IMR-90 (cell line): ENCODE results near the gene EDDM13. TPM values are rescaled to one million over a fixed set of nuclear protein-coding genes. Genes with fewer than 3 reads are reported as not detected.

Experiments used
- ATAC-seq: fragments of 200-7000 bp; cut with Tn5 transposase; 2 replicates; pipeline ENCODE4 v1.9.1; 2020; ENCODE audit warnings: low read depth, mild to moderate bottlenecking, moderate library complexity
- BruUV-seq: library from RNA; stranded (reverse); fragments of 400-500 nt; replicated peaks from 2 replicates; lab custom pipeline; 2021; lab: Mats Ljungman, UMichigan
- CTCF ChIA-PET: fragments of 300-600 bp; formaldehyde crosslinking; extraction: SDS; loops from one replicate; lab custom pipeline; 2021; ENCODE audit warnings: antibody characterized with exemption; lab: Yijun Ruan, JAX
- POLR2A ChIA-PET: fragments of 300-600 bp; sonication (Branson Sonifier 250); formaldehyde crosslinking; loops from one replicate; lab custom pipeline; 2022; ENCODE audit warnings: antibody characterized with exemption; ENCODE audit not compliant: unreplicated experiment; lab: Charles Lee
- DNase-seq: peaks from one replicate; pipeline ENCODE4 v3.0.0; 2013
- H2AFZ ChIP-seq: replicated peaks from 2 replicates; pipeline ENCODE3; 2013; ENCODE audit warnings: low read length, mild to moderate bottlenecking; ENCODE audit not compliant: poor library complexity
- H2AK5ac ChIP-seq: 2 replicates; pipeline ENCODE4 v1.6.1; 2013; ENCODE audit warnings: low read depth, low read length, inconsistent platforms
- H2AK9ac ChIP-seq: replicated peaks from 2 replicates; pipeline ENCODE3; 2013; ENCODE audit warnings: mild to moderate bottlenecking, low read depth, low read length, moderate library complexity; ENCODE audit not compliant: poor library complexity
- H2BK120ac ChIP-seq: 2 replicates; pipeline ENCODE4 v1.6.1; 2013; ENCODE audit warnings: low read depth, low read length, inconsistent platforms
- H2BK15ac ChIP-seq: 3 replicates; pipeline ENCODE4 v1.6.1; 2013; ENCODE audit warnings: low read depth, low read length, inconsistent platforms
- H2BK20ac ChIP-seq: 2 replicates; pipeline ENCODE4 v1.6.1; 2013; ENCODE audit warnings: low read depth, mild to moderate bottlenecking, inconsistent platforms, low read length, moderate library complexity
- H2BK5ac ChIP-seq: 2 replicates; pipeline ENCODE4 v1.6.1; 2013; ENCODE audit warnings: mild to moderate bottlenecking, low read depth, low read length, inconsistent platforms; ENCODE audit not compliant: poor library complexity, severe bottlenecking
- H3K14ac ChIP-seq: replicated peaks from 2 replicates; pipeline ENCODE4 v1.6.1; 2013; ENCODE audit warnings: low read depth, low read length, inconsistent platforms
- H3K18ac ChIP-seq: 2 replicates; pipeline ENCODE4 v1.6.1; 2013; ENCODE audit warnings: low read depth, low read length, control low read depth
- H3K23ac ChIP-seq: 2 replicates; pipeline ENCODE4 v1.6.1; 2013; ENCODE audit warnings: low read depth, low read length, inconsistent platforms
- H3K27ac ChIP-seq: 2 replicates; pipeline ENCODE4 v1.5.1; 2013; ENCODE audit warnings: mild to moderate bottlenecking, control low read depth, low read length; ENCODE audit not compliant: insufficient read depth
- H3K27me3 ChIP-seq: 2 replicates; pipeline ENCODE4 v1.6.1; 2013; ENCODE audit warnings: low read length; ENCODE audit not compliant: control insufficient read depth, insufficient read depth
- H3K36me3 ChIP-seq: 2 replicates; pipeline ENCODE4 v1.6.1; 2013; ENCODE audit warnings: low read length, mixed read lengths; ENCODE audit not compliant: control insufficient read depth, insufficient read depth
- H3K4ac ChIP-seq: 2 replicates; pipeline ENCODE4 v1.6.1; 2013; ENCODE audit warnings: low read depth, low read length, inconsistent platforms
- H3K4me1 ChIP-seq: 2 replicates; pipeline ENCODE4 v1.6.1; 2013; ENCODE audit warnings: low read length, mixed read lengths; ENCODE audit not compliant: control insufficient read depth, insufficient read depth
- H3K4me2 ChIP-seq: 2 replicates; pipeline ENCODE4 v1.6.1; 2013; ENCODE audit warnings: low read depth, mild to moderate bottlenecking, control low read depth, low read length, moderate library complexity
- H3K4me3 ChIP-seq: 2 replicates; pipeline ENCODE4 v1.5.1; 2013; ENCODE audit warnings: low read depth, mild to moderate bottlenecking, control low read depth, low read length, moderate library complexity; ENCODE audit not compliant: insufficient read depth
- H3K56ac ChIP-seq: 2 replicates; pipeline ENCODE4 v1.6.1; 2013; ENCODE audit warnings: low read length, inconsistent platforms; ENCODE audit not compliant: insufficient read depth; ENCODE audit errors: extremely low read depth
- H3K79me1 ChIP-seq, 2 experiments: 2 replicates each; pipeline ENCODE4 v1.6.1; 2013; ENCODE audit warnings: low read length in 2 of 2, inconsistent platforms in 1 of 2, low read depth in 1 of 2
- H3K9ac ChIP-seq: 2 replicates; pipeline ENCODE4 v1.6.1; 2013; ENCODE audit warnings: low read depth, low read length, control low read depth
- H3K9me1 ChIP-seq: 2 replicates; pipeline ENCODE4 v1.6.1; 2013; ENCODE audit warnings: low read length, inconsistent platforms; ENCODE audit not compliant: insufficient read depth
- H3K9me3 ChIP-seq: 2 replicates; pipeline ENCODE4 v1.6.1; 2013; ENCODE audit warnings: low read length; ENCODE audit not compliant: control insufficient read depth, insufficient read depth
- H4K20me1 ChIP-seq: 2 replicates; pipeline ENCODE4 v1.6.1; 2013; ENCODE audit warnings: low read length, inconsistent platforms; ENCODE audit not compliant: insufficient read depth
- H4K5ac ChIP-seq: 2 replicates; pipeline ENCODE4 v1.6.1; 2013; ENCODE audit warnings: mild to moderate bottlenecking, low read depth, low read length, control low read depth
- H4K8ac ChIP-seq, 2 experiments: 2 replicates each; pipeline ENCODE4 v1.6.1; 2013; ENCODE audit warnings: low read depth in 2 of 2, low read length in 2 of 2, control low read depth in 1 of 2, inconsistent platforms in 1 of 2
- H4K91ac ChIP-seq: 2 replicates; pipeline ENCODE4 v1.6.1; 2013; ENCODE audit warnings: low read depth, low read length, inconsistent platforms; ENCODE audit not compliant: insufficient read depth
- BHLHE40 ChIP-seq: fragments of 150-350 bp; IDR thresholded peaks from 2 replicates; pipeline ENCODE4 v1.6.1; 2016; ENCODE audit warnings: mild to moderate bottlenecking, low read depth, low read length
- CEBPB ChIP-seq: IDR thresholded peaks from 2 replicates; pipeline ENCODE4 v1.6.1; 2012; ENCODE audit warnings: low read depth, low read length, improper control_type of control experiment
- MAFK ChIP-seq: IDR thresholded peaks from 2 replicates; pipeline ENCODE4 v1.6.1; 2012; ENCODE audit warnings: low read depth, low read length, improper control_type of control experiment
- MAZ ChIP-seq: IDR thresholded peaks from 2 replicates; pipeline ENCODE4 v1.6.1; 2012; ENCODE audit warnings: low read depth, mild to moderate bottlenecking, low read length, improper control_type of control experiment, moderate library complexity, borderline replicate concordance
- SMC3 ChIP-seq: fragments of 150-350 bp; IDR thresholded peaks from 2 replicates; pipeline ENCODE4 v1.6.1; 2016; ENCODE audit warnings: low read depth, mild to moderate bottlenecking, antibody characterized with exemption, low read length, moderate library complexity
- WGBS, 2 experiments: methylation state at CpG; one replicate each; pipeline versions ENCODE4 v1.1.5 to v1.1.7; 2013; ENCODE audit warnings: missing lambda C conversion rate in 2 of 2; ENCODE audit not compliant: insufficient read length in 1 of 2; ENCODE audit errors: extremely low coverage in 2 of 2; 5-methylcytosine and 5-hydroxymethylcytosine counted together
- dilution Hi-C: fragments of 300-500 bp; cut with HindIII; formaldehyde crosslinking; loops from one replicate; pipeline ENCODE4 v1.14.3; 2018; ENCODE audit warnings: low sequenced_read_pairs; ENCODE audit not compliant: unreplicated experiment
- in situ Hi-C: fragments of 300-500 bp; cut with MboI; formaldehyde crosslinking; loops from 3 replicates; pipeline ENCODE4 v1.14.3; 2019; ENCODE audit warnings: low sequenced_read_pairs, inconsistent platforms, mixed read lengths
- intact Hi-C: fragments of 100-400 bp; cut with micrococcal nuclease; formaldehyde crosslinking; loops from 2 replicates; pipeline ENCODE4 v1.10.0; 2022
- polyA plus RNA-seq, 3 experiments: library from polyadenylated mRNA; depleted of rRNA; stranded (reverse); fragments of >200 nt; gene quantifications; 2 replicates each; pipeline ENCODE4 v1.2.3, GENCODE V29; 2012; ENCODE audit warnings: low replicate concordance in 1 of 3
- total RNA-seq: library from RNA; depleted of rRNA; stranded (reverse); fragments of >200 nt; gene quantifications from 2 replicates; pipeline ENCODE4 v1.2.3, GENCODE V29; 2012

EDDM13 gene
- total and polyA plus RNA-seq, 2 of the 4 experiments (the other 2 are of a cell fraction): not detected

GRCh38 chr19:56269348-56269747 is 3.2 kb upstream of the EDDM13 start:
- Histone ChIP-seq H3K9me3 (no peaks in the 10 kb centered on the region), H3K56ac (no peak overlapping the region), H2BK120ac (no peak overlapping the region), H4K8ac (no peak overlapping the region), H2BK5ac (no peak overlapping the region), H4K5ac (no peak overlapping the region), H4K20me1 (no peaks in the 10 kb centered on the region), H3K4ac (no peak overlapping the region), H2BK15ac (no peak overlapping the region), H3K4me3 (no peak overlapping the region), H3K27me3 (no peaks in the 10 kb centered on the region), H3K36me3 (no peaks in the 10 kb centered on the region), H2AFZ (no peak overlapping the region), H3K4me2 (no peak overlapping the region), H3K18ac (no peak overlapping the region), H3K14ac (no peak overlapping the region), H3K23ac (no peak overlapping the region), H3K79me1 (no peaks in the 10 kb centered on the region), H3K4me1 (no peaks in the 10 kb centered on the region), H3K9me1 (no peaks in the 10 kb centered on the region), H3K27ac (no peak overlapping the region), H2AK5ac (no peak overlapping the region), H2AK9ac (no peak overlapping the region), H2BK20ac (no peak overlapping the region), H4K91ac (no peak overlapping the region), H3K9ac (no peak overlapping the region)
- BruUV-seq: no TSS peak
- TF ChIP-seq MAFK (no peak), BHLHE40 (no peak), MAZ (no peak), CEBPB (no peak), SMC3 (no peak)
- no peak for ATAC-seq
- no peak for DNase-seq
- WGBS, 2 experiments: 100% methylated on average over 1 of the region's 6 CpGs; no CpG with 5 or more reads in 1 of the 2 experiments
- ChIA-PET CTCF (no interaction called here), POLR2A (no interaction called here)
- dilution Hi-C loops: no loop called here
- intact Hi-C loops: no loop called here
- in situ Hi-C loops: no loop called here
